AG09309 (cell line): ENCODE data around the gene ROR2.

Source experiments
- DNase-seq: peaks from one replicate; pipeline ENCODE4 v3.0.0-alpha.2; 2010; ENCODE audit warnings: low read depth
- H3K4me3 ChIP-seq: 2 replicates; pipeline ENCODE4 v1.5.1; 2011; ENCODE audit warnings: mild to moderate bottlenecking, low read depth, low read length, moderate library complexity; ENCODE audit not compliant: control insufficient read depth
- TF ChIP-seq, protein P1 (sequence below): IDR thresholded peaks from 2 replicates; pipeline ENCODE4 v1.5.1; 2011; ENCODE audit warnings: mild to moderate bottlenecking, low read depth, low read length, inconsistent platforms; ENCODE audit not compliant: insufficient read depth, control insufficient read depth; ENCODE audit errors: missing control alignments

The ROR2 gene

GRCh38 chr9:91751922-91752321 is 198.1 kb downstream of the ROR2 start:
- TF ChIP-seq, protein P1, sequence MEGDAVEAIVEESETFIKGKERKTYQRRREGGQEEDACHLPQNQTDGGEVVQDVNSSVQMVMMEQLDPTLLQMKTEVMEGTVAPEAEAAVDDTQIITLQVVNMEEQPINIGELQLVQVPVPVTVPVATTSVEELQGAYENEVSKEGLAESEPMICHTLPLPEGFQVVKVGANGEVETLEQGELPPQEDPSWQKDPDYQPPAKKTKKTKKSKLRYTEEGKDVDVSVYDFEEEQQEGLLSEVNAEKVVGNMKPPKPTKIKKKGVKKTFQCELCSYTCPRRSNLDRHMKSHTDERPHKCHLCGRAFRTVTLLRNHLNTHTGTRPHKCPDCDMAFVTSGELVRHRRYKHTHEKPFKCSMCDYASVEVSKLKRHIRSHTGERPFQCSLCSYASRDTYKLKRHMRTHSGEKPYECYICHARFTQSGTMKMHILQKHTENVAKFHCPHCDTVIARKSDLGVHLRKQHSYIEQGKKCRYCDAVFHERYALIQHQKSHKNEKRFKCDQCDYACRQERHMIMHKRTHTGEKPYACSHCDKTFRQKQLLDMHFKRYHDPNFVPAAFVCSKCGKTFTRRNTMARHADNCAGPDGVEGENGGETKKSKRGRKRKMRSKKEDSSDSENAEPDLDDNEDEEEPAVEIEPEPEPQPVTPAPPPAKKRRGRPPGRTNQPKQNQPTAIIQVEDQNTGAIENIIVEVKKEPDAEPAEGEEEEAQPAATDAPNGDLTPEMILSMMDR = no peak
- peak; percentile 70 for DNase-seq
- H3K4me3 ChIP-seq = no peak overlapping the region

DNA sequence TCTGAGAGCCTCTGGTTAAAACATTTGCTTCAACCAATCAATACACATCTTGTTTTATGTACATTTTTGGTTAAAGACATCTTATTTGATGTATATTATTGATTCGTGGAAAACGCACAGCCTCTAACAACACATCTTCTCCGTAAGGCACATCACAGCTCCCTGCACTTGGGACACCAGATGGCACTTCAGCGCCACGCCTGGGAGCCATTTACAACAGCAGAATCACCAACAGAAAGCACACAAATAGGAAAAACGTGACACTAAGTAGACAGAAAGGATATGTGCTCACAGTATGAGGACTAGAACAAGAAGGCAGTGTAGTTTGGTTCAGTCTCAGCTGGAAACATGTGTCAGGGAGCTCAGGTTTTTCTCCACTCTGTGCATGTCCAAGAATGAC is 199.7 kb downstream of the ROR2 start:
- TF ChIP-seq, protein P1 = no peak
- no peak for DNase-seq
- no peak overlapping the region for H3K4me3 ChIP-seq

DNA sequence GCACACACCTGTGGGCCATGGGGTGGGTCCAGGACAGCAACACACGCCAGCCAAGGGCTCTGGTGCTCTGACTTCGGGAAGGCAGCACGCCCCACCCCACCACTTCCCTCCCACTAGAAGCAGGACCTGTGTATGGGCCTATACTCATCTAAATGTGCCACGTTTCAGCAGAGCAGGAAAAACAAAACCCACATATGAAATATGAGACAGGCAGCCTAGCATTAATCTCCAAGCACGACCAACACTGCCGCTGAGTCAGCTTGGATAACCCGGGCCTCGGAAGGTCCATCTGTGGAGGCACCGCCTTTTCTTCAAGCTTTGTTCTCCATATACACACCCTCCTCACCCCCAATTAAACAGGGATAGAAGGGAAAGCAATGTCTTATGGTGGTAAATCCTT is 203.1 kb downstream of the ROR2 start:
- no peak overlapping the region for H3K4me3 ChIP-seq
- TF ChIP-seq, protein P1 = no peak
- DNase-seq = no peak

DNA sequence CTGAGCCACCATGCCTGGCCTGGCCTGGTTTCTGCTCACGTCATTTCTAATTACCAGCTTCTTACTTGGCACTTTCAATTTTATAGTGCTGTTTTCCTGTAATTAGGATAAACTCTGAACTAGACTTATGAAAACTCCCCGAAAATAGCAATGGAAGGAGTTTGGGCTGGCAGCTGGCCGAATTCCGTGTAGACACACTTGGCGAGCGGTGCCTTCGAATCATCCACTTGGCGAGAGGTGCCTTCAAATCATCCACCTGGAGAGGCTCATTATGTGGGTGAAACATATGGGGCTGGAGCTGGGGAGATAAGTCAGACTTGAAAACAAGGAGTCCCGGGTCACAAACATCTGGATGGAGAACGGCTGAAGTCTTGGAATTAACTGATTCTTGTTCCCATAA is 203.7 kb downstream of the ROR2 start:
- no peak for DNase-seq

GRCh38 chr9:91744114-91744513 is 205.9 kb downstream of the ROR2 start:
- TF ChIP-seq, protein P1 = no peak
- no peak for DNase-seq
- H3K4me3 ChIP-seq = no peak overlapping the region

More for the DNA sequence above, 203.7 kb downstream of the ROR2 start:
- H3K4me3 ChIP-seq = no peak overlapping the region
- TF ChIP-seq, protein P1 = no peak

GRCh38 chr9:91741522-91741921 is 208.5 kb downstream of the ROR2 start:
- H3K4me3 ChIP-seq = no peak overlapping the region
- peak; percentile 54 for DNase-seq
- TF ChIP-seq, protein P1 = no peak

GRCh38 chr9:91740701-91741100 is 209.3 kb downstream of the ROR2 start:
- no peak for DNase-seq
- TF ChIP-seq, protein P1 = peak; percentile 37
- no peak overlapping the region for H3K4me3 ChIP-seq
